ENCODE measurements around the gene TBC1D1.

Gene TBC1D1

DNA sequence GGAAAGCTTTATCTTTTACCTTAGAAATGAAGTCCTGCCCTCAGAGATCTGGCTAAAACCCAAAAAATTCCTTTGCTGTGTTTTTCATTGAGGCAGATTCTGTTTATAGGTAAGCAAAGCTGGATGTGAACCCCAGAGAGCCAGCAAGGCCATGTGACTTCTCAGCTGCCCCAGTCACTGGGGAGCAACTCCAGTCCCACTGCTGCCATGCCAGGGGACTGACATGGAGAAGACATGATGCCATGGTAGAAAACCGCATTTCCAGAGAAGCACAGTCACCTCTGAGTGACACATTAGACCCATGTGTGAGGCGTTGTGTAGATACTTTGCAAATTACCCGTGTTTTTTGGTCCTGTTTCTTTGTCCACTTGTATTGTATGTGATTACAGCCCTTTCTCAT, 114.8 kb downstream of the TBC1D1 start:
- no peaks in the 10 kb centered on the region for H3F3A ChIP-seq (ENCODE audit: control insufficient read depth, insufficient read depth)
- peaks cover 55% of the 10 kb centered on the region for H3K36me3 ChIP-seq (ENCODE audit: control insufficient read depth, low read length)
- no peaks in the 10 kb centered on the region for H3K27me3 ChIP-seq (ENCODE audit: control insufficient read depth, low read length)
- no peak overlapping the region for H3K27ac ChIP-seq (ENCODE audit: low read depth, low read length)
- H3K9me3 ChIP-seq (ENCODE audit: control insufficient read depth, insufficient read depth, low read length), result no peaks in the 10 kb centered on the region
- H3K4me3 ChIP-seq (ENCODE audit: low read length), result no peak overlapping the region
- peaks cover 81% of the 10 kb centered on the region for H3K4me1 ChIP-seq (ENCODE audit: control insufficient read depth, low read length)
- H3K9me2 ChIP-seq (replicated peaks; ENCODE audit: control insufficient read depth, low read length), result no peaks in the 10 kb centered on the region
- H3K79me2 ChIP-seq (ENCODE audit: control insufficient read depth, low read length), result peaks cover 99% of the 10 kb centered on the region
- no peak overlapping the region for H3K4me2 ChIP-seq (ENCODE audit: low read length)
- TF ChIP-seq, protein P1, sequence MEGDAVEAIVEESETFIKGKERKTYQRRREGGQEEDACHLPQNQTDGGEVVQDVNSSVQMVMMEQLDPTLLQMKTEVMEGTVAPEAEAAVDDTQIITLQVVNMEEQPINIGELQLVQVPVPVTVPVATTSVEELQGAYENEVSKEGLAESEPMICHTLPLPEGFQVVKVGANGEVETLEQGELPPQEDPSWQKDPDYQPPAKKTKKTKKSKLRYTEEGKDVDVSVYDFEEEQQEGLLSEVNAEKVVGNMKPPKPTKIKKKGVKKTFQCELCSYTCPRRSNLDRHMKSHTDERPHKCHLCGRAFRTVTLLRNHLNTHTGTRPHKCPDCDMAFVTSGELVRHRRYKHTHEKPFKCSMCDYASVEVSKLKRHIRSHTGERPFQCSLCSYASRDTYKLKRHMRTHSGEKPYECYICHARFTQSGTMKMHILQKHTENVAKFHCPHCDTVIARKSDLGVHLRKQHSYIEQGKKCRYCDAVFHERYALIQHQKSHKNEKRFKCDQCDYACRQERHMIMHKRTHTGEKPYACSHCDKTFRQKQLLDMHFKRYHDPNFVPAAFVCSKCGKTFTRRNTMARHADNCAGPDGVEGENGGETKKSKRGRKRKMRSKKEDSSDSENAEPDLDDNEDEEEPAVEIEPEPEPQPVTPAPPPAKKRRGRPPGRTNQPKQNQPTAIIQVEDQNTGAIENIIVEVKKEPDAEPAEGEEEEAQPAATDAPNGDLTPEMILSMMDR (IDR thresholded peaks at IDR 0.05; ENCODE audit: low read depth, low read length, poor library complexity, severe bottlenecking), result no peak
- no peak for TF ChIP-seq EZH2phosphoT487 (IDR thresholded peaks at IDR 0.05; ENCODE audit: borderline replicate concordance, low read length)
- H4K20me1 ChIP-seq (ENCODE audit: control insufficient read depth, insufficient read depth, low read depth, low read length), result peaks cover 39% of the 10 kb centered on the region

DNA sequence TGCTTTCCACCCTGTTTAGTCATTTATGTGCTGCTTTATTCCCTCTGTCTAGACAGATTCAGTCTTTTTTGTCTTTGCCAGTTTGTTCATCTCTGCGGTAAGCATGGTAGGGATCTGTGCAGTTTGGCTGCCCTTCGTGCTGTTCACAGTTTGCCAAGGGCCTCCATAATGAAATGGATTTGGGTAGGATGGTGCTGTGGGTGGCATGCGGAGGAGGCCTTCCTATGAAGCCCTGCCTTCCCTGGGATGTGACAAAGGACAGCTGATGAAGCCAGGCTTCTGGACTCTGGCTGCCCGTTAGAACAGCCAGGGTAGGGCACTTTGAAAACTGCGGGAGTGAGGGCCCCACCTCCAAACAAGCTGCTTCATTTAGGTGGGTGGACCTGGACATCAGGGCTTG, 116.8 kb downstream of the TBC1D1 start:
- Histone ChIP-seq H3K9me2 (replicated peaks; ENCODE audit: control insufficient read depth, low read length) (no peaks in the 10 kb centered on the region), H3K4me1 (ENCODE audit: control insufficient read depth, low read length) (peaks cover 63% of the 10 kb centered on the region), H3K79me2 (ENCODE audit: control insufficient read depth, low read length) (peaks cover 99% of the 10 kb centered on the region), H3K36me3 (ENCODE audit: control insufficient read depth, low read length) (peaks cover 47% of the 10 kb centered on the region), H3K4me3 (ENCODE audit: low read length) (no peak overlapping the region), H3F3A (ENCODE audit: control insufficient read depth, insufficient read depth) (no peaks in the 10 kb centered on the region), H3K4me2 (ENCODE audit: low read length) (peak overlapping the region; percentile 10; the same call in 1 of the 2 replicates), H3K27me3 (ENCODE audit: control insufficient read depth, low read length) (no peaks in the 10 kb centered on the region), H3K27ac (ENCODE audit: low read depth, low read length) (no peak overlapping the region), H4K20me1 (ENCODE audit: control insufficient read depth, insufficient read depth, low read depth, low read length) (peaks cover 40% of the 10 kb centered on the region), H3K9me3 (ENCODE audit: control insufficient read depth, insufficient read depth, low read length) (no peaks in the 10 kb centered on the region)
- TF ChIP-seq, protein P1 (IDR thresholded peaks at IDR 0.05; ENCODE audit: low read depth, low read length, poor library complexity, severe bottlenecking), result no peak
- no peak for TF ChIP-seq EZH2phosphoT487 (IDR thresholded peaks at IDR 0.05; ENCODE audit: borderline replicate concordance, low read length)

DNA sequence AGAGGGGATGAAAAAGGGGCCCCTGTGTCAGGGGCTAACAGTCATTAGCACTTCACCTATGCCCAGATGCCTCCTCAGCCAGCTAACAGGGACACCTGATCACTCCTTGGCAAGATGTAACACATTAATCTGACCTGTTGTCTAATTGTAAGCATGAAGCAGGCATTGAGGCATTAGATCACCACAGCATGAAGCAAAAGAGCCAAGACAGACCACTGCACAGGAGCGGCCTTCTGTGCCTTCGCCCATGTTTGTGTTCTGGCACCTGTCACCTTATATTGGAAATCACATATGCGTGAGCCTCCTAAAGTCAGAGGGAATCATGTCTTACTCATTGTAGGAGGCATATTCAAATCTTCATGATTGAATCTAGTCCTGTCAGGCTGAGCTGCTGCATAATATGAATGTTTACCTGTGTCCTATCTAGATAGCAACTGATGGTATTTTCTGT, 117.7 kb downstream of the TBC1D1 start:
- Histone ChIP-seq H3K9me2 (replicated peaks; ENCODE audit: control insufficient read depth, low read length) (no peaks in the 10 kb centered on the region), H3K27ac (ENCODE audit: low read depth, low read length) (no peak overlapping the region), H3K4me3 (ENCODE audit: low read length) (no peak overlapping the region), H3K36me3 (ENCODE audit: control insufficient read depth, low read length) (peaks cover 45% of the 10 kb centered on the region), H3K27me3 (ENCODE audit: control insufficient read depth, low read length) (no peaks in the 10 kb centered on the region), H3K9me3 (ENCODE audit: control insufficient read depth, insufficient read depth, low read length) (no peaks in the 10 kb centered on the region), H3K4me1 (ENCODE audit: control insufficient read depth, low read length) (peaks cover 53% of the 10 kb centered on the region), H4K20me1 (ENCODE audit: control insufficient read depth, insufficient read depth, low read depth, low read length) (peaks cover 40% of the 10 kb centered on the region), H3F3A (ENCODE audit: control insufficient read depth, insufficient read depth) (no peaks in the 10 kb centered on the region), H3K79me2 (ENCODE audit: control insufficient read depth, low read length) (peaks cover 99% of the 10 kb centered on the region), H3K4me2 (ENCODE audit: low read length) (no peak overlapping the region)
- TF ChIP-seq, protein P1 (IDR thresholded peaks at IDR 0.05; ENCODE audit: low read depth, low read length, poor library complexity, severe bottlenecking), result no peak

Data from DOHH2 (cell line).